Measurements from ENCODE around the gene BCL2L2.

- no peak for TF ChIP-seq CTCF (IDR thresholded peaks at IDR 0.05; ENCODE audit: low read depth, low read length, missing input control)
- TF ChIP-seq GABPA (IDR thresholded peaks at IDR 0.05 in 1 of 2, conservative IDR thresholded peaks at IDR 0.05 in 1 of 2), result no peak
- TF ChIP-seq REST (IDR thresholded peaks at IDR 0.05), result no peak
- TF ChIP-seq RAD21 (IDR thresholded peaks at IDR 0.05), result no peak
- no peak for TF ChIP-seq JUND (IDR thresholded peaks at IDR 0.05)
- no peak for TF ChIP-seq TAF1 (conservative IDR thresholded peaks at IDR 0.05)
- TF ChIP-seq FOXA2 (IDR thresholded peaks at IDR 0.05), result no peak
- no peak for TF ChIP-seq MAX (IDR thresholded peaks at IDR 0.05)
- no peak for TF ChIP-seq YY1 (IDR thresholded peaks at IDR 0.05)
- TF ChIP-seq ATF3 (IDR thresholded peaks at IDR 0.05), result no peak
- no peak for TF ChIP-seq RXRA (IDR thresholded peaks at IDR 0.05)
- TF ChIP-seq EGR1 (IDR thresholded peaks at IDR 0.05; ENCODE audit: low read depth in 2 of 2), result no peak
Measured at GRCh38 chr14:23348297-23348655, 41.6 kb downstream of the BCL2L2 start.
